Endodermal cell (in vitro differentiated cells): Measurements from ENCODE around the gene TRMT2A. TPM values are rescaled to one million over a fixed set of nuclear protein-coding genes. Genes with fewer than 3 reads are reported as not detected.

Source experiments
- DNase-seq: peaks from one replicate; pipeline ENCODE4 v3.0.0-alpha.2; 2017
- H3K27ac ChIP-seq: 2 replicates; pipeline ENCODE4 v1.5.1; 2013; ENCODE audit warnings: mild to moderate bottlenecking, low read depth, low read length, moderate library complexity
- H3K27me3 ChIP-seq: 2 replicates; pipeline ENCODE4 v1.6.1; 2013; ENCODE audit warnings: mild to moderate bottlenecking, low read length, moderate library complexity; ENCODE audit not compliant: insufficient read depth, control insufficient read depth, poor library complexity, severe bottlenecking
- H3K36me3 ChIP-seq: 2 replicates; pipeline ENCODE4 v1.7.0; 2013; ENCODE audit warnings: mild to moderate bottlenecking, low read length, moderate library complexity; ENCODE audit not compliant: control insufficient read depth, insufficient read depth
- H3K4me1 ChIP-seq: one replicate; pipeline ENCODE4 v1.7.0; 2013; ENCODE audit warnings: low read length; ENCODE audit not compliant: control insufficient read depth, insufficient read depth
- H3K4me3 ChIP-seq: 2 replicates; pipeline ENCODE4 v1.5.1; 2013; ENCODE audit warnings: mild to moderate bottlenecking, low read length, moderate library complexity
- H3K9ac ChIP-seq: 2 replicates; pipeline ENCODE4 v1.6.1; 2013; ENCODE audit warnings: mild to moderate bottlenecking, low read length, moderate library complexity; ENCODE audit not compliant: poor library complexity, severe bottlenecking; ENCODE audit errors: extremely low read depth
- H3K9me3 ChIP-seq: 2 replicates; pipeline ENCODE4 v1.6.1; 2013; ENCODE audit warnings: mild to moderate bottlenecking, low read length, moderate library complexity; ENCODE audit not compliant: control insufficient read depth
- H3K27ac Mint-ChIP-seq: 2 replicates; pipeline ENCODE4 v1.8.0; 2020; ENCODE audit warnings: mixed read lengths
- H3K27me3 Mint-ChIP-seq: 2 replicates; pipeline ENCODE4 v1.8.0; 2021; ENCODE audit warnings: mild to moderate bottlenecking, mixed read lengths; ENCODE audit not compliant: insufficient read depth
- H3K36me3 Mint-ChIP-seq: 2 replicates; pipeline ENCODE4 v1.8.0; 2020; ENCODE audit warnings: low read depth, mixed read lengths
- H3K4me1 Mint-ChIP-seq: 2 replicates; pipeline ENCODE4 v1.8.0; 2020; ENCODE audit warnings: mixed read lengths
- H3K4me3 Mint-ChIP-seq: 2 replicates; pipeline ENCODE4 v1.8.0; 2020; ENCODE audit warnings: mild to moderate bottlenecking, moderate library complexity, mixed read lengths
- H3K9me3 Mint-ChIP-seq: 2 replicates; pipeline ENCODE4 v1.8.0; 2020; ENCODE audit warnings: mild to moderate bottlenecking, mixed read lengths
- WGBS, 2 experiments: methylation state at CpG; one replicate each; pipeline versions ENCODE4 v1.1.5 to v1.1.7; 2013; ENCODE audit warnings: missing lambda C conversion rate in 2 of 2, mixed read lengths in 1 of 2; ENCODE audit not compliant: insufficient coverage in 1 of 2, insufficient read length in 1 of 2; 5-methylcytosine and 5-hydroxymethylcytosine counted together
- total RNA-seq, 2 donors: library from RNA; stranded (reverse); fragmentation: NEBNext Ultra II Directional in 1 of 2; extraction: Animal tissue kit (Norgen Biotek cat#: 25700) in 1 of 2; gene quantifications; 2 replicates in 1 of 2; 3 replicates in 1 of 2; pipeline ENCODE4 v1.2.1, GENCODE V29; 2021
- TF ChIP-seq, protein P1 (sequence below): fragments of 200-600 bp; sonication (generic); conservative IDR thresholded peaks from 2 replicates; pipeline ENCODE4 v1.5.0; 2021; ENCODE audit warnings: antibody characterized with exemption, mild to moderate bottlenecking

Gene TRMT2A
- total RNA-seq, 2 donors from 2014 or later = 45.6 to 55.2 TPM

DNA sequence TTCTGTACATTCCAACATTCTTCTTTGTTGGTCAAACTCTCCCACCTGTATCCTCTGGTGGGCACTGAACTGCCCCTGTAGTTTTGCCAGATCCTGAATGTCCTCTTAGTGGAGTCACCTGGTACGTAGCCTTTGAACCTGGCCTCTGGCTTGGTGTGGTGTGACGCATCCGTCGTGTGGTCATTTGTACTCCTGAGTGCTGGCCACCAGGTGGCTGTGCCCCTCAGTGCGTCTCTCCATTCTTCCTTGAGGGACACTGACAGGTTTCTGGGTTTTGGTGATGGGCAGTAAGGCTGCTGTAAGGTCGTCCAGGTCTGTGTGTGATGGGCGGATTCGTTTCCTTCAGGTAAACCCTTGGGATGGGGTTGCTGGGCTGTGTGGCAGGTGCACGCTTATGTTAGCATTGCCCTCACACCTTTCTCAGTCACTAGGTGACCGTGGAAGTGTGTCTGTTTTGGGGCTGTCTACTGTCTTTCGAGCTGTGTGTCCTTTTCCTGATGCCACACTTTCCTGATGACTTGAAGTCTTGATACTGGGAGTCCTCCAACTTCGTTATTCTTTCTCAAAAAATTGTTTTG, 14.7 kb downstream of the TRMT2A start:
- Mint-ChIP-seq H3K27me3 (no peaks in the 10 kb centered on the region), H3K9me3 (no peaks in the 10 kb centered on the region), H3K36me3 (peaks cover 77% of the 10 kb centered on the region), H3K27ac (no peak overlapping the region), H3K4me1 (no peaks in the 10 kb centered on the region), H3K4me3 (no peak overlapping the region)
- Histone ChIP-seq H3K4me3 (no peak overlapping the region), H3K9ac (no peak overlapping the region), H3K27me3 (no peaks in the 10 kb centered on the region), H3K27ac (no peak overlapping the region), H3K4me1 (no peaks in the 10 kb centered on the region), H3K36me3 (peaks cover 79% of the 10 kb centered on the region), H3K9me3 (no peaks in the 10 kb centered on the region)
- WGBS, 2 experiments = 96 to 100% methylated on average over 8 to 12 of the region's 12 CpGs
- TF ChIP-seq, protein P1, sequence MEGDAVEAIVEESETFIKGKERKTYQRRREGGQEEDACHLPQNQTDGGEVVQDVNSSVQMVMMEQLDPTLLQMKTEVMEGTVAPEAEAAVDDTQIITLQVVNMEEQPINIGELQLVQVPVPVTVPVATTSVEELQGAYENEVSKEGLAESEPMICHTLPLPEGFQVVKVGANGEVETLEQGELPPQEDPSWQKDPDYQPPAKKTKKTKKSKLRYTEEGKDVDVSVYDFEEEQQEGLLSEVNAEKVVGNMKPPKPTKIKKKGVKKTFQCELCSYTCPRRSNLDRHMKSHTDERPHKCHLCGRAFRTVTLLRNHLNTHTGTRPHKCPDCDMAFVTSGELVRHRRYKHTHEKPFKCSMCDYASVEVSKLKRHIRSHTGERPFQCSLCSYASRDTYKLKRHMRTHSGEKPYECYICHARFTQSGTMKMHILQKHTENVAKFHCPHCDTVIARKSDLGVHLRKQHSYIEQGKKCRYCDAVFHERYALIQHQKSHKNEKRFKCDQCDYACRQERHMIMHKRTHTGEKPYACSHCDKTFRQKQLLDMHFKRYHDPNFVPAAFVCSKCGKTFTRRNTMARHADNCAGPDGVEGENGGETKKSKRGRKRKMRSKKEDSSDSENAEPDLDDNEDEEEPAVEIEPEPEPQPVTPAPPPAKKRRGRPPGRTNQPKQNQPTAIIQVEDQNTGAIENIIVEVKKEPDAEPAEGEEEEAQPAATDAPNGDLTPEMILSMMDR = peak; percentile 66
- no peak for DNase-seq

DNA sequence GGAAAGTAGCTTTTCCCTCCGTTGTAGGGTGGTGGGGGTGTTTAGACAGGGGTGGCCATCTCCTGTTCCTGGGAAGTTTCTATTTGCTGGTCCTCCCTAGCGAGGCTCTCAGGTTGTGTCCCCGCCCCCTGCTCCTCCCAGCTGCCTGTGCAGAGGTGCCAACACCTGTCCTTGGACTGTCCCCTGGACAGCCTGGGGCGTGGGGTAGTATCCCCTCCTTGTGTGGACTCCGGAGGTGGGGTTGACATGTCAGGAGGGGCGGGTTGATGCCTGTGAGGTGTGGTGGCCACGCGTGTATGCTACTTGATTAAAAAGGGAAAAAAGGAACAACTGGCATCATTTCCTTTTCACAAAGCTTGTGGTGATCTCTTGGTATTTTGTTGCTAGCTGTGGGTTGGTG, 15.4 kb downstream of the TRMT2A start:
- H3K4me3 ChIP-seq = no peak overlapping the region
- H3K27ac ChIP-seq = no peak overlapping the region
- H3K36me3 Mint-ChIP-seq = peaks cover 78% of the 10 kb centered on the region
- H3K27me3 Mint-ChIP-seq = no peaks in the 10 kb centered on the region
- H3K9ac ChIP-seq = no peak overlapping the region
- H3K4me1 Mint-ChIP-seq = no peaks in the 10 kb centered on the region
- H3K4me1 ChIP-seq = no peaks in the 10 kb centered on the region
- no peaks in the 10 kb centered on the region for H3K9me3 Mint-ChIP-seq
- H3K4me3 Mint-ChIP-seq = no peak overlapping the region
- no peaks in the 10 kb centered on the region for H3K27me3 ChIP-seq
- TF ChIP-seq, protein P1 = no peak
- H3K27ac Mint-ChIP-seq = no peak overlapping the region
- peaks cover 1% of the 10 kb centered on the region for H3K9me3 ChIP-seq
- peaks cover 79% of the 10 kb centered on the region for H3K36me3 ChIP-seq
- no peak for DNase-seq
- WGBS, 2 experiments = 91 to 93% methylated on average over 3 to 8 of the region's 8 CpGs

DNA sequence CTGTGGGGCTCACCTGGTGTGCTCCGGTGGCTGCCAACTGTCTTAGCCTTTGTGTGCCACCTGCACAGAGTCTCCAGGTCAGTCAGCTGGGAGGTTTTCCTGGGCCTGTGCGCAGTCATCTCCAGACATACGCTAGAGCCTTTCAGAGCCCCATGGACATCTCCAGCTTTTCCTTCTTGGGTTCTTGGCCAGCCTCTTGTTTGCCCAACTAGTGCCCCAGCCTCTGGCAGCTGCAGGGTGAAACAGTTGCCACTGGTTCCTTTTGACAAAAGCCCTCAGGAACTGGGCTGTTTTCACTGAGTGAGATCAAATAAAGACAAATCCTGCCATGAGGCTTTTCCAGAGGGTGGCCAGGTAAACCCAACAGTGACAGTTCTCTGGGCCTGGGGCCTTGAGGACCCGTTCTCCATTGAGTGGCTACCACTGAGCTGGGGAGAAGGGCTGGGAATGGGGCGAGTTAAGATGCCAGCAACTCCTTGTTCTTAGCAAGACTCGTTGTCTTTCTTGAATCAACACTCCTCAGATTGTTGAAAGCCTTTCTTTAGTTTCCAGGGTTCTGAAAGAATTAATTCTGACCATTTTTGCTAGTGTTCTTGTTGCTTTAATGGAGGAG, 17.8 kb downstream of the TRMT2A start:
- Mint-ChIP-seq H3K27ac (no peak overlapping the region), H3K4me3 (no peak overlapping the region), H3K27me3 (no peaks in the 10 kb centered on the region), H3K4me1 (no peaks in the 10 kb centered on the region), H3K9me3 (no peaks in the 10 kb centered on the region), H3K36me3 (peaks cover 89% of the 10 kb centered on the region)
- H3K9me3 ChIP-seq = peaks cover 7% of the 10 kb centered on the region
- no peak overlapping the region for H3K9ac ChIP-seq
- H3K4me3 ChIP-seq = no peak overlapping the region
- H3K27ac ChIP-seq = no peak overlapping the region
- no peaks in the 10 kb centered on the region for H3K27me3 ChIP-seq
- no peak for DNase-seq
- H3K4me1 ChIP-seq = no peaks in the 10 kb centered on the region
- TF ChIP-seq, protein P1 = no peak
- H3K36me3 ChIP-seq = peaks cover 79% of the 10 kb centered on the region
- WGBS, 2 experiments = 94 to 98% methylated on average over 5 to 6 of the region's 6 CpGs
